Nephron (organoid): ENCODE results near the gene ANKRD29.
A peak's percentile ranks its signal among the peaks of the same experiment; 100 is the strongest.

Source experiments
- H3K27ac Mint-ChIP-seq, 3 experiments: 2 replicates each; pipeline ENCODE4 v1.8.0; 2020; ENCODE audit warnings: mixed read lengths in 3 of 3, mild to moderate bottlenecking in 2 of 3, moderate library complexity in 1 of 3
- H3K27me3 Mint-ChIP-seq: 2 replicates; pipeline ENCODE4 v1.8.0; 2021; ENCODE audit warnings: low read depth, mild to moderate bottlenecking, moderate library complexity, mixed read lengths
- H3K36me3 Mint-ChIP-seq: 2 replicates; pipeline ENCODE4 v1.8.0; 2020; ENCODE audit warnings: low read depth, mixed read lengths
- H3K4me1 Mint-ChIP-seq: 2 replicates; pipeline ENCODE4 v1.8.0; 2020; ENCODE audit warnings: mixed read lengths
- H3K4me3 Mint-ChIP-seq, 3 experiments: 2 replicates each; pipeline ENCODE4 v1.8.0; 2020; ENCODE audit warnings: mild to moderate bottlenecking in 3 of 3, mixed read lengths in 3 of 3, moderate library complexity in 2 of 3
- H3K9me3 Mint-ChIP-seq: 2 replicates; pipeline ENCODE4 v1.8.0; 2020; ENCODE audit warnings: mixed read lengths
- CTCF ChIP-seq, 3 experiments: fragments of 200-600 bp; sonication (generic); IDR thresholded peaks; one replicate each; pipeline ENCODE4 v1.5.0; 2021; ENCODE audit warnings: antibody characterized with exemption in 3 of 3; ENCODE audit not compliant: unreplicated experiment in 3 of 3

ANKRD29 gene

GRCh38 chr18:23689616-23690504 is 27.1 kb upstream of the ANKRD29 start:
- Mint-ChIP-seq H3K9me3 (no peaks in the 10 kb centered on the region), H3K36me3 (no peaks in the 10 kb centered on the region), H3K27ac (no peak overlapping the region), H3K27me3 (peaks cover 81% of the 10 kb centered on the region), H3K4me3 (peak overlapping the region; percentile 38 to 70 (median 57)), H3K4me1 (peaks cover 1% of the 10 kb centered on the region)
- TF ChIP-seq CTCF (IDR thresholded peaks at IDR 0.05; ENCODE audit: unreplicated experiment in 3 of 3): no peak

- H3K27me3 Mint-ChIP-seq: peaks cover 81% of the 10 kb centered on the region
- TF ChIP-seq CTCF (IDR thresholded peaks at IDR 0.05; ENCODE audit: unreplicated experiment in 3 of 3): no peak
- H3K4me3 Mint-ChIP-seq: peak within 1 kb of the TSS; percentile 69 to 79 (median 74)
- H3K9me3 Mint-ChIP-seq: no peaks in the 10 kb centered on the region
- peaks cover 7% of the 10 kb centered on the region for H3K4me1 Mint-ChIP-seq
- H3K36me3 Mint-ChIP-seq: no peaks in the 10 kb centered on the region
- H3K27ac Mint-ChIP-seq: no peak within 1 kb of the TSS
Measured at GRCh38 chr18:23689031-23689615, 26.4 kb upstream of the ANKRD29 start, which contains the start of gene LAMA3. TSS of gene LAMA3 (plus strand) at chr18:23689453. CDS start at chr18:23689684, 231 bp downstream.

- peaks cover 7% of the 10 kb centered on the region for H3K4me1 Mint-ChIP-seq
- no peak overlapping the region for H3K4me3 Mint-ChIP-seq
Measured at GRCh38 chr18:23688528-23688927, 25.8 kb upstream of the ANKRD29 start.

GRCh38 chr18:23684515-23685197 is 21.9 kb upstream of the ANKRD29 start:
- Mint-ChIP-seq H3K27ac (no peak overlapping the region), H3K27me3 (peaks cover 82% of the 10 kb centered on the region), H3K4me3 (no peak overlapping the region), H3K36me3 (no peaks in the 10 kb centered on the region), H3K4me1 (peaks cover 7% of the 10 kb centered on the region), H3K9me3 (no peaks in the 10 kb centered on the region)
- no peak for TF ChIP-seq CTCF (IDR thresholded peaks at IDR 0.05; ENCODE audit: unreplicated experiment in 3 of 3)

More at GRCh38 chr18:23688528-23688927, 25.8 kb upstream of the ANKRD29 start:
- H3K36me3 Mint-ChIP-seq: no peaks in the 10 kb centered on the region
- H3K27ac Mint-ChIP-seq: no peak overlapping the region
- TF ChIP-seq CTCF (IDR thresholded peaks at IDR 0.05; ENCODE audit: unreplicated experiment in 3 of 3): no peak
- H3K9me3 Mint-ChIP-seq: no peaks in the 10 kb centered on the region
- H3K27me3 Mint-ChIP-seq: peaks cover 82% of the 10 kb centered on the region

GRCh38 chr18:23683671-23684070 is 21.0 kb upstream of the ANKRD29 start:
- no peak overlapping the region for H3K4me3 Mint-ChIP-seq
- peaks cover 7% of the 10 kb centered on the region for H3K4me1 Mint-ChIP-seq
- H3K9me3 Mint-ChIP-seq: no peaks in the 10 kb centered on the region
- H3K27ac Mint-ChIP-seq: no peak overlapping the region
- no peak for TF ChIP-seq CTCF (IDR thresholded peaks at IDR 0.05; ENCODE audit: unreplicated experiment in 3 of 3)
- H3K36me3 Mint-ChIP-seq: no peaks in the 10 kb centered on the region
- peaks cover 82% of the 10 kb centered on the region for H3K27me3 Mint-ChIP-seq
